Measurements from ENCODE around the gene GPLD1.
"Not testable (repeated sequence)": the region's sequence is repeated elsewhere in the genome, so short reads cannot be mapped to it uniquely, and the experiment has no call there.

Gene GPLD1

GRCh38 chr6:24414531-24414930, 74.8 kb downstream of the GPLD1 start:
- not testable (repeated sequence) for DNase-seq (ENCODE audit: low spot score)

- no peak for DNase-seq (ENCODE audit: low spot score)
Observed at GRCh38 chr6:24412294-24412693, 77.1 kb downstream of the GPLD1 start.

- DNase-seq (ENCODE audit: low spot score) = no peak
Observed at GRCh38 chr6:24410622-24411021, 78.8 kb downstream of the GPLD1 start.

GRCh38 chr6:24408719-24409410, 80.5 kb downstream of the GPLD1 start:
- no peak for DNase-seq (ENCODE audit: low spot score)

- no peak for DNase-seq (ENCODE audit: low spot score)
Observed at GRCh38 chr6:24405262-24405661, 84.1 kb downstream of the GPLD1 start.

- DNase-seq (ENCODE audit: low spot score) = no peak
Observed at GRCh38 chr6:24403501-24403824, 85.9 kb downstream of the GPLD1 start.

GRCh38 chr6:24402697-24403500, 86.5 kb downstream of the GPLD1 start, which contains the start of gene MRS2:
TSS of gene MRS2 (plus strand) at chr6:24402936. CDS start at chr6:24403047, 111 bp downstream.
- peak; percentile 80 for DNase-seq (ENCODE audit: low spot score)

- no peak for DNase-seq (ENCODE audit: low spot score)
Observed at GRCh38 chr6:24401458-24401857, 87.9 kb downstream of the GPLD1 start.

- not testable (repeated sequence) for DNase-seq (ENCODE audit: low spot score)
Observed at GRCh38 chr6:24400045-24401039, 89.0 kb downstream of the GPLD1 start.

GRCh38 chr6:24397631-24398030, 91.7 kb downstream of the GPLD1 start:
- DNase-seq (ENCODE audit: low spot score) = no peak

- no peak for DNase-seq (ENCODE audit: low spot score)
Observed at GRCh38 chr6:24396824-24397223, 92.6 kb downstream of the GPLD1 start.

- no peak for DNase-seq (ENCODE audit: low spot score)
Observed at GRCh38 chr6:24394780-24395437, 94.5 kb downstream of the GPLD1 start.

- DNase-seq (ENCODE audit: low spot score) = no peak
Observed at GRCh38 chr6:24394061-24394779, 95.2 kb downstream of the GPLD1 start.

GRCh38 chr6:24391756-24392405, 97.5 kb downstream of the GPLD1 start:
- DNase-seq (ENCODE audit: low spot score) = no peak

- DNase-seq (ENCODE audit: low spot score) = no peak
Observed at GRCh38 chr6:24391208-24391607, 98.2 kb downstream of the GPLD1 start.

GRCh38 chr6:24387818-24388217, 101.6 kb downstream of the GPLD1 start:
- DNase-seq (ENCODE audit: low spot score) = no peak

- DNase-seq (ENCODE audit: low spot score) = no peak
Observed at GRCh38 chr6:24385536-24386269, 103.7 kb downstream of the GPLD1 start.

GRCh38 chr6:24384369-24385130, 104.8 kb downstream of the GPLD1 start:
- DNase-seq (ENCODE audit: low spot score) = not testable (repeated sequence)

GRCh38 chr6:24382891-24383494, 106.4 kb downstream of the GPLD1 start:
- DNase-seq (ENCODE audit: low spot score) = not testable (repeated sequence)
